ENCODE results near the gene WDR87.

DNA sequence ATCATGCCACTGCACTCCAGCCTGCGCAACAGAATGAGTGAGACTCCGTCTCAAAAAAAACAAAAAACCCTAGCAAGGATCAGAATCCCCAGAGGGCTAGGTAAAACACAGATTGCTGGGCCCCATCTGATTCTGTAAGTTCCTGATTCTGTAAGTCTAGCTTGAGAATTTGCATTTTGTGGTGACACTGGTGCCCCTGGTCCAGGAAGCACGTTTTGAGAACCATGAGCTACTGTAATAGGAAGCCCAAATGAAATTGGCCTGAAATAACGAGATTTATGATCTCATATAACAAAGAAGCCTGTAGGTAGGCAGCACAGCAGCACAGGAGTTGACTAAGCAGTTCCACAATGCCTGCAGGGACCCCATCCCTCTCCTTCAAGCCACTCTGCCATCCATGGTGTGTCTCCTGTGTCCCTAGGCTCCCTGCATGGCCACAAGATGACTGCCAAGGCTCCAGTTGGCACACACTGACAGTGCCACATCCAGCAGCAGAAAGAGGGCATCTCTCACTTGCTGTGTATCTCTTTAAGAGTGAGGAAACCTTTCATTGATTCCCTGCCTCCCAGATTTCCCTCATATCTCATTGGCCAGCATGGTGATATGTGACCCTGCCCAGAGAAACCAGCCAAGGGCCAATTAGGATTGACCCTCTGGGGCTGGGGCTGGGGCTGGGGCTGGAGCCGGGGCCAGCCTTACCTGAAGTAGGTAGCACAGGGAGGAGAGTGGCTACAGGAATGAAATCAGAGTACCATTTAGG, 22.3 kb upstream of the WDR87 start:
- TF ChIP-seq, protein P1, sequence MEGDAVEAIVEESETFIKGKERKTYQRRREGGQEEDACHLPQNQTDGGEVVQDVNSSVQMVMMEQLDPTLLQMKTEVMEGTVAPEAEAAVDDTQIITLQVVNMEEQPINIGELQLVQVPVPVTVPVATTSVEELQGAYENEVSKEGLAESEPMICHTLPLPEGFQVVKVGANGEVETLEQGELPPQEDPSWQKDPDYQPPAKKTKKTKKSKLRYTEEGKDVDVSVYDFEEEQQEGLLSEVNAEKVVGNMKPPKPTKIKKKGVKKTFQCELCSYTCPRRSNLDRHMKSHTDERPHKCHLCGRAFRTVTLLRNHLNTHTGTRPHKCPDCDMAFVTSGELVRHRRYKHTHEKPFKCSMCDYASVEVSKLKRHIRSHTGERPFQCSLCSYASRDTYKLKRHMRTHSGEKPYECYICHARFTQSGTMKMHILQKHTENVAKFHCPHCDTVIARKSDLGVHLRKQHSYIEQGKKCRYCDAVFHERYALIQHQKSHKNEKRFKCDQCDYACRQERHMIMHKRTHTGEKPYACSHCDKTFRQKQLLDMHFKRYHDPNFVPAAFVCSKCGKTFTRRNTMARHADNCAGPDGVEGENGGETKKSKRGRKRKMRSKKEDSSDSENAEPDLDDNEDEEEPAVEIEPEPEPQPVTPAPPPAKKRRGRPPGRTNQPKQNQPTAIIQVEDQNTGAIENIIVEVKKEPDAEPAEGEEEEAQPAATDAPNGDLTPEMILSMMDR (IDR thresholded peaks at IDR 0.05): no peak
- TF ChIP-seq POLR2A (IDR thresholded peaks at IDR 0.05): no peak
